RPMI8226 (cell line): ENCODE data around the gene NSL1.

Source experiments
- DNase-seq: peaks from one replicate; pipeline ENCODE4 v3.0.0-alpha.2; 2015

Gene NSL1

DNA sequence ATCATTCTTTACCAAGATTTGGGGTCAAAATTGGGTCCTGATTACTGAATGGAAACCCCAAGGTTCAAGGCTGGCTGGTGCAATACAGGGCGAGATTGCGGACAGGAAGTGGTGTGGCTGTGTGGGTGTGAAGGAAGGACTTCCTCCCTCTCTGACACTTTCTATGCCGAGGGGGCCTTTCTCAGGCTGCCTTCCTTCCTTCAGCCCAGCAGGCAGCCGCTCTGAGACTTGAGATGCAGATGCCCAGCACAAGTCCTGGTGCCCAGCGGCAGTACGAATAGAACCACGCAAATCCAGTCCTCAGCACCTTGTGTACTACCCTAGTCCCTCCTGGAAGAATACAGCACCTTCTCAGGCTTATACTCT, 108.2 kb downstream of the NSL1 start:
- DNase-seq: no peak

DNA sequence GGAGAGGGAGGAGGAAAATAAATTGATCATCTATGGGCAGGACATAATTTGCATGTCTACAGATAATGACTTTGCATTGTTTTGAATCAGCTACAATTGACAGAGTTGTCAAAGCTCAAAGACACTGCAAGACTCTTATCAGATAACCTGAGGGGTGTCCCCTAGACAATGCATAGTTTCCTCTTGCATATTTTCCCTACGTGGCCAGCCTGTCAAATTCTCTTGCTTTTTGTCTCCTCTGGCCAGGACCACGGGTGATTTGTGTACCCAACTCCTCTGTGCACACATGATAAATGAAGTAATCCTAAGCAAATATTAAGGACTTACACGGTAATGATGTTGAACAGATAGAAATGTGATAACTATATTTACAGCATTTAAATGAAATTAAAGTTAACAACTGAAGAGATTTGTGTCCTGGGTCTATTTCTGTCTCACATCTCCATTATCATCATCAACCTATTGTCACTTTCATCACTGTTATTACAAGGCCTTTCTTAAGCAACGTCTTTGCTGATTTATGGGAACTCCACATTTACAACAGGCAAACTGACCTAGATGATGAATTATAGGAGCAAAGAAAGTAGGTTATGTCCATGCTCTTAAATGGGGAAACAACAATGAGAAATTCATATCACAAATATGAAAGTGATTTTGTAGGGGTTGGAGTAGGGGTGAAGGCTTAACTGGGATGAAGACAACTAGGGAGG, 110.7 kb downstream of the NSL1 start:
- DNase-seq: no peak

DNA sequence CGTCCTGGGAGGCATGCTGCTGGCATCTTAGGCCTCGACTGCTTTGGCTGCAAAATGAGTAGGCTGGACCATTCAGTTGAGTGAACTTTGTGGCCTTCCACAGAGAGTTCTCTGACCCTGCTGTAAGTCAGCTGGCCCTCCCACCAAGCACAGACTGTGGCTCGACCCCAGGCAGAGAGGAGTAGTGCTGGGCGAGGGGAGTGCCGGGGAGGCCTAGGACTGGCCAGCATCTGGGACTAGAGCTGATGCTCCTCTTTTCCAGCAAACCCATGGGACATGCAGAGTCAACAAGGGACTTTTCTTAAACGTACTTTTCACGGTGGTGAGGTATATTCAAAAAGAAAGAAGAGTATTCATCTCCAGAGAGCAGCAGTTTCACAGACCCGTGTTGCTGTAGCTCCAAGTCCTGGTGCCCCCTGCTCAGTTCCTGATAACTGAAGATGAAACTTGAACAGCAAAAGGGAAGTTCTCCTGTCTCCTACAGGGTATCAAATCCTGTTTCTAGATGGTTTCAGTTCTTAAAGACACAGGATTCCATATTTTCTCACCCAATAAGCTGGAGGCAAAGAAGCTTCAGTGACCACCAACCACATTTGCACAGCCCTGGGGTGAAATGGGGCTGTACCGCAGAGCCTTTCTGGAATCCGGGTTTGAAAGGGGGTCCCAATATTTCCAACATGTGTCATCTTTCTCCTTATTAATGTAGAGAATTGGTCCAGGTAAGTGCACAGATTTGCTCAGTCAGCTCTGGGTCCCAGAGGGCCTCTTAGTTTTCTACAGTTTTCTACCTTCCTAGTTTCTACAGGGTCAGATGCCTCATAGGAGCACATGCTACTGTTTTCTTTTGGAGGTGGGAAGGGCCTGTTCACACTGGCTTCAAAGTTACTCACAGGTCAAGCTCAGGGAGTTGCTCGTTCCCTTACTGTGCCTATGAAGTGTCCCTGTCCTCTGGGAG, 112.8 kb downstream of the NSL1 start:
- peak; percentile 22 for DNase-seq

DNA sequence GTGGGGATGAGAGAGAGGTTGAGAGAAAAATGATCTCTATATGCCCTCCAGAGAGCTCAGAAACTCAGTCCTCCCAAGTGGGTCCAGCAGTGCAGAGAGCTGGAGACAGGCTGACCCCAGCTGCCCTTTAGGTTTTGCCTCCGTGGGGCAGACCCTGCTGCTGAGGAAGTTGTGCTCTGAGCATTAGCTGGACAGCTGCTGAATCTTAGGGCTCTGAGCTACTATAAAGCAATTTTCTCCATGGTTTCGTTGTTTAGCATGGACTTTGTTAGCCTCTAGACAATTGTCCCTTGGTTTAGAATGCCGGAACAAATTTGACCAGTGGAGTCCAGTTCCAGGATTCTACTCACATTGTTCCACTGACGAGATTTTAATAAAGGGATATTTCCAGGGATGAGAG, 114.0 kb downstream of the NSL1 start:
- no peak for DNase-seq

DNA sequence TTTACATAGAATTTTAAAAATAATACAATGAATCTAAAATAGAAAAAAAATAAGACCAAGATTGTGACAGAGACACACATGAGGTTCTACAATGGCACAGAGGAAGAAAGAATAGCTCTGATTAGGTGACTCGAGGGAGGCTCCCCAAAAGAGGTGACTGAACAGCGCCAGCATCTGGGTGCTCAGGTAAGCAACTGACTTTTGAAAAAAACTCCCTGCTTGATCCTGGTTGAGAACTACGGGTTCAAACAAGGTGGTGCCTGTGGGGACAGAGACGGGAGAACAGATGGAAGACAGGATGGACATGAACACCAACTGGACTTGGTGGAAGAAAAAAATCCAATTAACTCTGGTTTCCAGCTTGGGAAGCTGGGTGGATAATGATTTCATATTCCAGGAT, 114.4 kb downstream of the NSL1 start:
- no peak for DNase-seq
